Measurements from ENCODE around the gene SFMBT2.
"Not testable (repeated sequence)": the region's sequence is repeated elsewhere in the genome, so short reads cannot be mapped to it uniquely, and the experiment has no call there.

SFMBT2 gene

DNA sequence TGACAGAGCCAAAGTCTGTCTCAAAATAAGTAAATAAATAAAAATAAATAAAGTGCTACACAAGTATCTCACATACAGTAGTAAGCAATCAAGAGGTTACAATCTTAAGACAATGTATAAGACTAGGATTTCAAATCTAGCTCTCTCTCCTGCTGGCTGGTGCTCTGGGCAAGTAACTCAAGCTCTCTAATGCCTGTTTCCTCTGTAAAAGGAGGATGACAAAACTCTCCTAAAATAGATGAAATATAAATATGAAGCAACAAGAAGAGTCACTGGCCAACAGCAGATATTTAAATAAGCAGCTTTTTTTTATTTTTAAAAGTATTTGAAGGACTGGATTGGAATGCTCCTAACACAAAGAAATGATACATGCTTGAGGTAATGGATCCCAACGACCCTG lies 7.2 kb downstream of the SFMBT2 start:
- no peak for DNase-seq (ENCODE audit: low read depth in 2 of 2, low spot score in 1 of 2)

DNA sequence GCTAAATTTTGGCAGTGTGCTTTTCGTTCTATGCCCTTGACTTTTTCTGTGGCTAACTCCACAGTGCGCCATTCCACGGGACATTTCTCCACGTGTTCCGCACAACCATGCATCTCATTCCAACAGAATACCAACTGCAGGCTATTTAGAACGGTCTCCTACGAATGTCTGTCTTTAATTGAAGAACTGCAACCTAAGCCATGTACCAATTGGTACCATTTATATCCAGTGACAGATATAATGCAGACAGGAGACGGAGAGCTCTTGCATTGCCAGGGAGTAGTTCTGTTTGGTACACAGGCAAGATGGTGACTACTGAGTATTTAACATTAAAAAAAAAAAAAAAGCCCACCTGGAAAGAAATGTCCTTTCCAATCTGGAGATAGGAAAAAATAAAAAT lies 9.1 kb downstream of the SFMBT2 start:
- DNase-seq (ENCODE audit: low read depth in 2 of 2, low spot score in 1 of 2): no peak

DNA sequence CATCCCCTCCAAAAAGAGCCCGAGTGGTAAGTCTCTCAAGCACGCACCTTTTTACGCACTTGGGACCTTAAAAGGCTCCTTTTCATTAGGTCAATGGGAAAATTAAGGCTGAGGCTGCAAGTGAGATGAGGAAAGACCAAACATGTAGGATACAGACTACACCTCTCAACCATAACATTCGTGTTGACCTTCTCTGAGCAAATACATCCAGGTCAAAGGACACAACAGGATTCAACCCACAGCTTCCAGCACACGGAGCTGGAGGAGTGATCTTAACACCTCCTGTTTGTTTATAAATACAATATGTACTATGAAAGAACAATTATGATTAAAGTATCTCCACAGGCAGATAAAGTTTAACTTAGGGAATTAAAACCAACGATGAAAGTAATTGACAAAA lies 9.7 kb downstream of the SFMBT2 start:
- no peak for DNase-seq (ENCODE audit: low read depth in 2 of 2, low spot score in 1 of 2)

DNA sequence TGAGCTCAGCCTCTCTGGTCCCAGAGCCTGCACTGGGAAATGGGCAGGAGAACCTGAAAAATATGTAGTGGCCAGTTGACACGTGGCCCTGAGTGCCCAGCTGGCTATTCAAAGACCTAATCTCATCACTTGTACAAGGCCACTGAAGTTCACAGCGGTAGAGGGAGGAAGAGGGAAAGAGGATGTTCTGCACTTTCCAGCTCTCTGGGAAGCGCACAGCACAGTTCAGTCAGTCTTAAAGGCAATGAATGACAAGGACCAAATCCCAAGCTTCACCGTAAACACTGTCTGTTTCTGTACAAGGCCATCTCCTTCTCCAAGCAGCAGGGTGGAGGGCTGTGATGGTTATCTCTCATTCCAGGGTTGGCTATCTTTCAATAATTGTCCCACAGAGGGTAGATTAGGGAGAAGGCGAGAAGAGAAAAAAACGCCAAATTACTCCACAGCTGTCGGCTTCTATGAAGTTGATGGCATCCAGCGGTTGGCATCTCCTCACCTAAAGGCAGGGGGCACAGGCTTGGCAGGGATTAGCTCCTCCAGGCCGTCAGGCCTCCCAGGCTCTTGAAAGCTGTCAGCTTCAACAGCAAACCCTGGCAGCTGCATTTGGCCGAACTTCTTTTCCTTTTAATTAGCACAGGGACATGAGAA lies 10.6 kb downstream of the SFMBT2 start:
- DNase-seq (ENCODE audit: low read depth in 2 of 2, low spot score in 1 of 2): no peak

DNA sequence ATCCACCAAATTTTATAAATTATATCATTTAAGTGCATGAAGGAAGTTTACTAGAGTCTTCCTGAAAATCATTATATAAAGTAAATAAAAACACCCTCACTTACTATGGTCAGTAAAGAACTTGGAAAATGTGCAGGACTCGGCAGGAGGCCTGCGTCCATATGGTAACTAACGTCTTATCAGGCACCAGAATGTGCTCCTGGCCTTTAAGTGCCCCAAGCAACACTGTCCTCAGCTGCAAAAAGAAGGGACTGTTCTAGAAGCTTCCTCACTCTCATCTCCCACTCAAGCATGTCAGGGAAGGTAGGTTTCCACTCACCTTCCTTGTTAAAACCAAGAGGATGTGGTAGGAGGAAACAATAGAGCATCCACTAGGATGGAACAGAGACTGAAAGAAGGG lies 11.3 kb downstream of the SFMBT2 start:
- DNase-seq (ENCODE audit: low read depth in 2 of 2, low spot score in 1 of 2): no peak

DNA sequence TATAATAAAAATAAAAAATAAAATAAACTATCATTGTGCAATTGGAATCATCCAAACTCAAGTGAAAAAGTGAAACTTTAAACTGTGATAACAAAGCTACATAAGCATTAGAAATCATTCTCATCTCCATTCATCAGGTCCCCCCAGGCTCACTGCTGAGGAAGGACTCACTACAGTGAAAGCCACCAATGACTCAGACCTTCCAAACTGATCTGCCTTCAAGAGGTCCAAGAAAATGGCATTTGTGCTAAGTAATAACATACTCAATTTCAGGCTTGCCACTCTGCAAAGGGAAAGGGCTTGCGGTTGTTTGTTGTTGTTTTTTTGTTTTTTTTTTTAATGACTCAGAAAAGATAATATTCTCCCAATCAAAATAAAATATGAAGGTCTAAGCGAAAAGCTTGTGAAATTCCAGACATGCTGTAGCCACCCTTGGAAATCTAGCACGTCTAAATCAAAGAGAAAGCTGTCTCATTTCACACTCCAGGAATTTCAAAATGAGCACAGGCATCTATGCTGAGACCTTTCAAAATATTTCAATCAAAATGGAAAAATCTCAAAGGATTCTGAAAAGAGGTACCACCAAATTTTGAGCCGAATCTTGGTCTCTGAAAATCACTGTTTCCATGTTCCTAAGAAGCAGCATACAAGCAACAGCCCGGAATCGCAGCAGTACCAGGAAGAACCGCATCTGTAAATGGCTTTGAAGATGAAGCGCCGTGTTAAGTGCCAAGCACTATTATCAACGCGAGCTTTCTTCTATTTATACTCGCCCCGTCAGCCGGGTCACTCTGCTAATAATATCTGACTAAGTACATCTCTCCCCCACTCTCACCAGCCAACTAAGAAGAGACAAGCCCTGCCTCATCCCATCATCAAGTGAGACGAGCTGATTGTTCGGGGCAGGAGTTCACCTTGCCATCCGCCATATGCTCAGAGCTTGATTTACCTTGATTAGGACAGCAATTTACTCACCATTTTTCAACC lies 13.5 kb downstream of the SFMBT2 start:
- DNase-seq (ENCODE audit: low read depth in 2 of 2, low spot score in 1 of 2): no peak

DNA sequence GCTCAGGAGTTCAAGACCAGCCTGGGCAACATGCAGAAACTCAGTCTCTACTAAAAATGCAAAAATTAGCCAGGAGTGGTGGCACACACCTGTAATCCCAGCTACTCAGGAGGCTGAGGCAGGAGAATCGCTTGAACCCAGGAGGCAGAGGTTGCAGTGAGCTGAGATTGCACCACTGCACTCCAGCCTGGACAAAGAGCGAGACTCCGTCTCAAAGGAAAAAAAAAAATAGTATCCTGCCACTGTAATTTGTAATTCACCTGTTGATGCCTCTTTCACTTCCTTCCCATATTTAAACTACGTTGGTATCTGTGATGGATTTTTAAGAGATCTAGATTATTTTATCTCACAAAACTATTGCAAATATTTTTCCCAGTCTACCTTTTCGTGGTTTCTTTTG lies 18.5 kb downstream of the SFMBT2 start:
- not testable (repeated sequence) for DNase-seq (ENCODE audit: low read depth in 2 of 2, low spot score in 1 of 2)

DNA sequence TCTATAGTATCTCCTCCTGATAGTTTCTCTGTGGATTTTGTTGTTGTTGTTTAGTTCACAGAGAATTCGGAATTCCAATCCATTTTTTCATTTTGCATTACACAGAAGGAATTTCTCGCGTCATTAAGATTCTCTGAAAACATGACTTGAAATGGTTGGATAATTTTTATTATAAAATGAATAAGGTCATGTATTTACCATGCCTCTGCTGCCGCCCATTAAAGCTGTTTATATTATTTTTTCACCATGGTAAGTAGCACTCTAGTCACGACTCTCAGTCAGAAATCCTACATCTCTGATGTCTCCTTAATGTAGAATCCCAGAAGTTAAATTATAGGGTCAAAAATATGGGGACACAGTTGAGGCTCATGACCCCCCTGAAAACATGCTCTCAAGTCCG lies 19.1 kb downstream of the SFMBT2 start:
- DNase-seq (ENCODE audit: low read depth in 2 of 2, low spot score in 1 of 2): no peak

DNA sequence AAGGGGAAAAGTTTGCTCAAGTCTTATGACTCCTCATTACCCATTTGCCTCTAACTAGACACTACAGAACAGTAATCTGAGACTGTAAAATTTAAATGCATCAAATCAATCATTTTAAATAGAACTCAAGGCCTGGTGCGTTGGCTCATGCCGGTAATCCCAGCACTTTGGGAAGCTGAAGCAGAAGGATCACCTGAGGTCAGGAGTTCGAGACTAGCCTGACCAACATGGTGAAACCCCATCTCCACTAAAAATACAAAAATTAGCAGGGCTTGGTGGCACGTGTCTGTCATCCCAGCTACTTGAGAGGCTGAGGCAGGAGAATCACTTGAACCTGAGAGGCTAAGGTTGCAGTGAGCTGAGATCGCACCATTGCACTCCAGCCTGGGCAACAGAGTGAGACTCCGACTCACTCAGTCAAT lies 20.1 kb downstream of the SFMBT2 start:
- not testable (repeated sequence) for DNase-seq (ENCODE audit: low read depth in 2 of 2, low spot score in 1 of 2)

DNA sequence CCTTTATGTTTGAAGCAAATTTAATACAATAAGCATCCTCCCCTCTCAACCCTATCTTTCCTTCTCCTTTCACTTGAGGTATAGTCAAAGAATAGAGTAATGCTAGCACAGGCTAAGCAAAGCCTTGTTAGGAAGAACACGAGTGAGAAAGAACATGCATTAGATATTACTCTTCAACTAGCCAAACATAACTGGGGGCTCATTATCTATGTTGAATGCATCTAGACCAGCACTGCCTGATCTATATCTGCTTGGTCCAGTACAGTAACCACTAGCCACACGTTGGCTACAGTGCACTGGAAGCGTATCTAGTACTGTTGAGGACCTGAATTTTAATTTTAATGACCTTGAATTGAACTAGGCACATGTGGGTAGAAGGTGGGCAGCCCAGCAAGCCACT lies 21.0 kb downstream of the SFMBT2 start:
- no peak for DNase-seq (ENCODE audit: low read depth in 2 of 2, low spot score in 1 of 2)

DNA sequence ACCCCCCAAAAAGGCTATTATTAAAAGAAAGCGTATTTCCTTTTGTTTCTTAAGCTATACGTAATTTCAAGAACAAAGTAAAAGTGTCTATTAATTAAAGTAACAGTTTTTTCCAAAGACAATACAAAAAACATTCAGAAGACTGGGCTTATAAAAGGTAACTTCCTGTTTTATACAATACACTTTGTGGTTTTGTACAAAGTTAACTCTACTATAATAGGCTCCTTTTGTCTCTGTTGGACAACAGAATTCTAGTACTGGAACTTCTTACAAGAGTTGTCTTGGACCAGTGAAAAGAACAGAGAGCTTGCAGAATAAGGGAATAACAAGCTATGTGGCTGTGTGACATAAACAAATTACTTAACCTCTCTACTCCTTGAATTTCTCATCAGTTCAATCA lies 21.5 kb downstream of the SFMBT2 start:
- DNase-seq (ENCODE audit: low read depth in 2 of 2, low spot score in 1 of 2): no peak

DNA sequence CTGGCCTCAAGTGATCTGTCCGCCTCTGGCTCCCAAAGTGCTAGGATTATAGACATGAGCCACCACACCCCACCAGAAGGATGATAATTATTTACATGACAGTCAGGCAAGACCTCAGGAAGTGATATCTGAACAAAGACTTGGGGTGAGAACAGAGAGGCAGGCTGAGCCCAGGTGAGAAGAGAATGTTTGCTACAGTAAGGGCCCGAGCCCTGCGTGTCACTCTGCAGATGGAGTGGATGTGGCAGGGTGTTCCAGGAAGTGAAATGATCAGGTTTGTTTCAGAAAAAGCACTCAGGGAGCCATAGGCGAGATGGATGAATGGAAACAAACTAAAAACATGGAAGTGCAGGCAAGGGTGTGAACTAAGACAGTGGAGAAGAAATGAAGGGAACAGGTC lies 22.2 kb downstream of the SFMBT2 start:
- DNase-seq (ENCODE audit: low read depth in 2 of 2, low spot score in 1 of 2): no peak

DNA sequence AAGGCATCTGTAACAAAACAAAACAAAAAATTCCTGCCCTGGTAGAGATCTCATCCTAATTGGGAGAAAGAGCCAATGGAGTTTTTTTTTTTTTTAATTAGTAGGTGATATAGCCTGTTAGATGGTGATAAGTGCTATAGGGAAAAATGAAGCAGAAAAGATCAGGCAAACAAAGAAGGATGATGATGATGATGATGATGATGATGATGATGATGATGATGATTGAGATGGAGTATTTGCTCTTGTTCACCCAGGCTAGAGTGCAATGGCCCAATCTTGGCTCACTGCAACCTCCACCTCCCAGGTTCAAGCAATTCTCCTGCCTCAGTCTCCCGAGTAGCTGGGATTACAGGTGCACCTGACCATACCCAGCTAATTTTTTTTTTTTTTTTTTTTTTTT lies 22.7 kb downstream of the SFMBT2 start:
- not testable (repeated sequence) for DNase-seq (ENCODE audit: low read depth in 2 of 2, low spot score in 1 of 2)

DNA sequence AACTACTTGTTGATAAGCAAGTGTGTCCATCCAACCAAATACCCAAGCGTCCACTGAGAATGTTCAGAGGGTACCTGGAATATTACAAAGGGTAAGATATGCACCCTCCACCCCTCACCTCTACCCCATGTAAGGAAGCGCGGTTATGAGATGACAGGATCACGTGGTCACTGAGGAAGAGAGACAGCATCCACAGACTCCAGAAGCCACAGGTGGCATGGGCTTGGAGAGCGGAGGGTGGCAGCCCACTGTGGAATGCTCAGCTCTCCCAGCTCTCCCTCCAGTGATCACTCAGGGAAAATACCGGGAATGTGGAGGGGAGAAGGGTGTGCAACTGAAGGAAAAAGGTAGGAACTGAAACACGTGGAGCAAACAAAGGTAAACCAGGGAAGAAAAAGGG lies 25.7 kb downstream of the SFMBT2 start:
- no peak for DNase-seq (ENCODE audit: low read depth in 2 of 2, low spot score in 1 of 2)

DNA sequence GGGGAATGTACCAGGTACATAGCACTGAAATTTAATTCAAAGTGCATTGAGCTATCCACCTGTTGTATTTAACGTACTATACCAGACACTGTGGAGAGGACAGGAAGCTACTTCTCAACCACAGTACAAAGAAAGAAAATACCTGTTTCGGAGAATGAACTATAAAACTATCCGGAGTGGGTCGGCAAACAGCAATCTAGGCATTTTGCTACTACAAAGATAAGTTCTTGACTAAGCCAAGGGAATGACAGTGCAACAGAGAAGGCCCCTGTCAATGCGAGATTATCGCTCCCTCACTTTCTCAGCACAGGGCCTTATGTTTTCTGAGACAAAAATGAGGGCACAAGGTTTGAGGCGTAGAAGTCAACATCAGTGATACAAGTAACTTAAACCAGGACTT lies 27.4 kb downstream of the SFMBT2 start:
- no peak for DNase-seq (ENCODE audit: low read depth in 2 of 2, low spot score in 1 of 2)

DNA sequence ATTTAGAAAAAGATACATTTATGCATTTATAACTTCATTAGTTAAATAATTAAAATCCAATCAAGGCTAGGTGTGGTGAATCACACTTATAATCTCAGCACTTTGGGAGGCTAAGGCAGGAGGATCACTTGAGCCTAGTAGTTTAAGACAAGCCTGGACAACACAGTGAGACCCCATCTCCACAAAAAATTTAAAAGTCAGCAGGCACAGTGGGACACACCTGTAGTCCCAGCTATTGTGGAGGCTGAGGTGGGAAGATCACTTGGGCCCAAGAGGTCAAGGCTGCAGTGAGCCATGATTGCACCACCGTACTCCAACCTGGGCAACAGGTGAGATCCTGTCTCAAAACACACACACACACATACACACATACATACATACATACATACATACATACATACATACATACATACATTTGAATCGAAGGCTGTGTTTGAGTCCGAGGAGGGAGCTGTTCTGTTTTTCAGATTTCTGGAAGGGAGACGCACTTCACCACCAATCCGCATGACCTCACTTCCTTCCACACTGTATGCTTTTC lies 30.1 kb downstream of the SFMBT2 start:
- no peak for DNase-seq (ENCODE audit: low read depth in 2 of 2, low spot score in 1 of 2)

DNA sequence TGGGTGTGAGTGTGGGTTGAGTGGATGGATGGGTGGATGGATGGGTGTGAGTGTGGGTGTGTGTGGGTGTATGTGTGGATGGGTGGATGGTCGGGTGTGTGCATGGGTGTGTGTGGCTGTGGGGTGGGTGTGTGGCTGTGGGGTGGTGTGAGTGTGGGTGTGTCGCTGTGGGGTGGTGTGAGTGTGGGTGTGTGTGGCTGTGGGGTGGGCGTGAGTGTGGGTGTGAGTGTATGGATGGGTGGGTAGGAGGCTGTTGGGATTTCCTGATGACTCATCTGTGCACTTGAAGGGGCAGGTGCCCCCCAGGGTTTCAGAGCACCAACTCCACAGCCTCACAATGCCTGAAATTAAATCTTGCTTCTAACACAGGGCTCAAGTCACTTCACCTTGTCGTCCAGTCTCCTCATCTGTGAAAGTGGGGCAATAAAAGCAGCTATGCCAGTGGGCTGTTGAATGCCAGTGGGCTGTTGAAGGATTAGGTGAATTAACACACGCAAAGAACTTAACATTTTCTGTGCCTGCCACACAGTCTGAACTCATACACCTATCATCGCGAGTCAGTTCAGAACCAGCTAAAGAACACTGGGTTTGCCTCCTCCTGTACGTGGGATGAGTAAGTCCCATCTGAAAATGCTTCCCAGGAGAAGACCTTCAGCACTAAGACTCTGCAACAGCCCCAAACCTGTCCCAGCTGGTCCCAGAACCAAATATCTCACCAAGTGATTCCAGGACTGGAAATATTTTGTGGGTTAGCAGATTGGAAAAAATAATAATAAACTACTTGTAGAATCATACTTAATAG lies 32.0 kb downstream of the SFMBT2 start:
- peak in 1 of 2 donors; percentile 23 for DNase-seq (ENCODE audit: low read depth in 2 of 2, low spot score in 1 of 2)

DNA sequence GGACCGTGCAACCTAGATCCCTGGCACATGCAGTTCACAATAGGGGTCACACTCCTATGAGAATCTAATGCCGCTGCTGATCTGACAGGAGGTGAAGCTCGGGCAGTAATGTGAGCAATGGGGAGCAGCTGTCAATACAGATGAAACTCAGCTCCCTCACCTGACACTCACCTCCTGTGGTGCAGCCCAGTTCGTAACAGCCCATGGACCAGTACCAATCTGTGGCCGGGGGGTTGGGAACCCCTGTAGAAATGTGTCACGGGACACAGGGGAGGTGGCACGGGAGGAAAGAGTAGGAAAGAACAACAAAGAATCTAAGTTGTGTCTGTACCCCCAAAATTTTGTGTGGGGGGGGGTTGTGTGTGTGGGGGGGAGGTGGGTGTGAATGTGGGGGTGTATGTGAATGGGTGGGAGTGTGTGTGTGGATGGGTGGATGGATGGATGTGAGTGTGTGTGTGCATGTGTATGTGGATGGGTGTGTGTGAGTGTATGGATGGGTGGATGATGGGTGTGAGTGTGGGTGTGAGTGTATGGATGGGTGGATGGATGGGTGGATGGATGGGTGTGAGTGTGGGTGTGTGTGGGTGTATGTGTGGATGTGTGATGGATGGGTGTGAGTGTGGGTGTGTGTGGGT lies 33.1 kb downstream of the SFMBT2 start:
- DNase-seq (ENCODE audit: low read depth in 2 of 2, low spot score in 1 of 2): no peak

DNA sequence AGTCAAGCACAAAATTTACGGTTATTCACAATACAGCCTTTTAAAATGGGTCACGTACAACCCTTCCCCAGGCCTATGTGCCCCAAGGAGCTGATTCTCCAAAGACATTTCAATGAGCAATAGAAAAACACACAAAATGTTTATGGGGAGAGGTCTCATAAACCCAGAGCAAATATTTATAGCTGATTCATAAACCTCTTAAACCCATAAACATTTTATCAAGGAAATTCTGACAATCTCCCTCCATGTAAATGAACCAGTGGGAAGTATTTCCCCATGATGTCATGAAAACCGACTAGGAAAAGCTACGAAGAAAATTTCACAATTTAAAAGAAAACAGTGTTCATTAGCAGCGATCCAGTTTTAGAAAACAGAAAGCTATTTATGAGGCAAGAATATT lies 36.0 kb downstream of the SFMBT2 start:
- DNase-seq (ENCODE audit: low read depth in 2 of 2, low spot score in 1 of 2): no peak

DNA sequence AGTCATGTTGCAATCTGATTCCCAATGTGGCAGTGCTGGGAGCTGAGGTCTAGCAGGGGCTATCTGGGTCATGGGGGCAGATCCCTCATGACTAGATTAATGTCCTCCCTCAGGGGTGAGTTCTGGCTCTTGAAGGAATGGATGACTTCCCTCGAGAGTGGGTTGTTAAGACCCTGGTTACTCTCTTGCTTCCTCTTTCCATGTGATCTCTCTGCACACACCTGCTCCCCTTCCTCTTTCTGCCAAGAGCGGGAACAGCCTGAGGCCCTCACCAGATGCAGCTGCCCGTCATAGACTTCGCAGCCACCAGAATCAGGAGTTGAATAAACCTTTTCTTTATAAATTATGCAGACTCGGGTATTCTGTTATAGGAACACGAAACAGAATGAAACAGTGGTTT lies 37.8 kb downstream of the SFMBT2 start:
- no peak for DNase-seq (ENCODE audit: low read depth in 2 of 2, low spot score in 1 of 2)

DNA sequence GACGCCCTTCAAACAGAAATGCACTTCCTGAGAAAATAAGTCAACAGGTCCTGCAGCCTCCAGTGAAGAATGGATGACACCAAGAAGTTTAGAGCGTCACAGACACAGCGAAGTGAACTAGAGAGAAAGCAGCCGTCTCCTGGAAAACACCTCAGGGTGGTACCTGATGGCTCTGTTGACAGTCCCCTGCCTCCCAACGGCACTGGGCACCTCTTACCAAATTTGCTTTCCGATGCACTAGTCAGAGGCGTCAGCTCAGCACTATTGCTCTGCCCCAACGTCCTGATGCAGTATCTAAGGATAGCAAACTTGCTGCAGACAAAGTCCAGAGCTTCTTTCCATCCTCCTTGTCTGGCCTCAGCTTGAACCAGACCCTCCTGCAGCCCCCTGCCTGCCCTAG lies 38.3 kb downstream of the SFMBT2 start:
- no peak for DNase-seq (ENCODE audit: low read depth in 2 of 2, low spot score in 1 of 2)

Measured in stimulated activated CD8-positive, alpha-beta memory T cell treated with anti-CD3 and anti-CD28 coated beads, Interleukin-4, amount 100 ng/mL, for 4 hours (primary cell).